GM11168 (cell line): Measurements from ENCODE around the gene ACADVL.

Experiments used
- in situ Hi-C: fragments of 300-500 bp; cut with MboI; formaldehyde crosslinking; loops from one replicate; pipeline ENCODE4 v1.12.0; 2022; ENCODE audit warnings: low sequenced_read_pairs; ENCODE audit not compliant: unreplicated experiment

ACADVL gene

DNA sequence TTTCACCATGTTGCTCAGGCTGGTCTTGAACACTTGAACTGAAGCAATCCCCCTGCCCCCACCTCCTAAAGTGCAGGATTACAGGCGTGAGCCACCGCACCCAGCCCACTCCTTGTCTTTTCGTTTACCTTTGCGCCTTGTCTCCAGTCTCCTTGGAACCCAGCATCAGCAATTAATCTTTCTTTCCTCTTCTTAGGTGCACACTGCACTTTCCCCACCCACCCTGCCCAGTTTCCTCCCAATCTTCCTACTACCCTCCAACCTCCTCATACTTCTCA lies 44.0 kb downstream of the ACADVL start:
- in situ Hi-C loops, result no loop called here

DNA sequence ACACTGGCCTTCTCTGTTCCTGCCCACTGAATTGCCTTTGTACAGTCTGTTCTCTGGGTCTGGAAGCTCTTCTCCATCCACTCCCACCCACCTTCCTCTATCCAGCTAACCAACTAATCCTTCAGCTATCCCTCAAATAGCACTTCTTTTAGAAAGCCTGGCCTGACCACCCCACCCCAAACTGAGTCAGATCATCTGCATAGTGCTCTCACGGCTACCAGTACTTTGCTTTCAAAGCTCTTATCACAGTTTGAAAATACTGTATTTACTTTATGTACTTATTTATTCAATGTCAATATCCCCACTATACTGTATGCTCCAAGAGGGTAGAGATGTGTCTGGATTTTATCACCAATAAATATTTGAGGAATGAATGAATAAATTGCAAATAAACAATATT lies 47.0 kb downstream of the ACADVL start:
- in situ Hi-C loops, result no loop called here
